Neutrophil (primary cell): Measurements from ENCODE around the gene RSPO4.

Source experiments
- H3K27ac ChIP-seq: fragments of 200-600 bp; sonication (generic); 2 replicates; pipeline ENCODE4 v1.5.1; 2016; ENCODE audit warnings: mild to moderate bottlenecking, moderate library complexity
- H3K27me3 ChIP-seq: fragments of 200-600 bp; sonication (generic); 2 replicates; pipeline ENCODE4 v1.6.0; 2016; ENCODE audit warnings: mild to moderate bottlenecking
- H3K36me3 ChIP-seq: fragments of 200-600 bp; sonication (generic); 2 replicates; pipeline ENCODE4 v1.5.1; 2017
- H3K4me1 ChIP-seq, 2 experiments: fragments of 200-600 bp in 1 of 2; sonication (generic) in 1 of 2; 1 replicate in 1 of 2; 2 replicates in 1 of 2; pipeline versions ENCODE4 v1.5.1 to v1.6.1; 2013 to 2016; ENCODE audit warnings: low read depth in 1 of 2, low read length in 1 of 2, mild to moderate bottlenecking in 1 of 2, moderate library complexity in 1 of 2; ENCODE audit not compliant: control insufficient read depth in 1 of 2, insufficient read depth in 1 of 2
- H3K4me3 ChIP-seq, 2 experiments: fragments of 200-600 bp in 1 of 2; sonication (generic) in 1 of 2; 1 replicate in 1 of 2; 2 replicates in 1 of 2; pipeline ENCODE4 v1.5.1; 2013 to 2016; ENCODE audit warnings: low read depth in 1 of 2, low read length in 1 of 2, mild to moderate bottlenecking in 1 of 2, moderate library complexity in 1 of 2
- H3K9me3 ChIP-seq: fragments of 200-600 bp; sonication (generic); 2 replicates; pipeline ENCODE4 v1.5.1; 2016
- TF ChIP-seq, protein P1 (sequence below): fragments of 200-600 bp; sonication (generic); IDR thresholded peaks from 2 replicates; pipeline ENCODE4 v1.5.1; 2016; ENCODE audit warnings: antibody characterized with exemption

The RSPO4 gene

DNA sequence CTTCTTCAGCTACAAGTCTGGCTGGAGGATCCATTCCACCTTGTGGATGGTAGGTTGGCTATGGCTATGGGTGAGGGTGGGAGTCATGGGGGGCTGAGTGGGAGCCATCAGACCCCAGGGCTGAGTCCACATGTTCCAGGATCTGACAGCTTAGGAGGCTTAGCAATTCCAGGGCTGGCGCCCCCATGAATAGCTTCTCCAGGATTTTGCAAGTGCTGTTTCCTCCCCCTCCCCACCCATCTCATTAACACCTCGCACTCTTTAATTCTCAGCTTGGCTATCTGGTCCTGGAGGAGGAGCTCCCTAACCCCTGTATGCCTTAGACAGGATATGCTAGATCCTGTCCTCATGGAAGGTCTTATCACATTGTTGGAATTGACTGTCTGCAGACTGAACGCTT, 47.0 kb downstream of the RSPO4 start:
- TF ChIP-seq, protein P1, sequence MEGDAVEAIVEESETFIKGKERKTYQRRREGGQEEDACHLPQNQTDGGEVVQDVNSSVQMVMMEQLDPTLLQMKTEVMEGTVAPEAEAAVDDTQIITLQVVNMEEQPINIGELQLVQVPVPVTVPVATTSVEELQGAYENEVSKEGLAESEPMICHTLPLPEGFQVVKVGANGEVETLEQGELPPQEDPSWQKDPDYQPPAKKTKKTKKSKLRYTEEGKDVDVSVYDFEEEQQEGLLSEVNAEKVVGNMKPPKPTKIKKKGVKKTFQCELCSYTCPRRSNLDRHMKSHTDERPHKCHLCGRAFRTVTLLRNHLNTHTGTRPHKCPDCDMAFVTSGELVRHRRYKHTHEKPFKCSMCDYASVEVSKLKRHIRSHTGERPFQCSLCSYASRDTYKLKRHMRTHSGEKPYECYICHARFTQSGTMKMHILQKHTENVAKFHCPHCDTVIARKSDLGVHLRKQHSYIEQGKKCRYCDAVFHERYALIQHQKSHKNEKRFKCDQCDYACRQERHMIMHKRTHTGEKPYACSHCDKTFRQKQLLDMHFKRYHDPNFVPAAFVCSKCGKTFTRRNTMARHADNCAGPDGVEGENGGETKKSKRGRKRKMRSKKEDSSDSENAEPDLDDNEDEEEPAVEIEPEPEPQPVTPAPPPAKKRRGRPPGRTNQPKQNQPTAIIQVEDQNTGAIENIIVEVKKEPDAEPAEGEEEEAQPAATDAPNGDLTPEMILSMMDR: no peak
- peaks cover 47% of the 10 kb centered on the region for H3K27me3 ChIP-seq
- no peaks in the 10 kb centered on the region for H3K9me3 ChIP-seq
- H3K27ac ChIP-seq: no peak overlapping the region
- no peaks in the 10 kb centered on the region for H3K36me3 ChIP-seq
- no peaks in the 10 kb centered on the region for H3K4me1 ChIP-seq
- no peak overlapping the region for H3K4me3 ChIP-seq

DNA sequence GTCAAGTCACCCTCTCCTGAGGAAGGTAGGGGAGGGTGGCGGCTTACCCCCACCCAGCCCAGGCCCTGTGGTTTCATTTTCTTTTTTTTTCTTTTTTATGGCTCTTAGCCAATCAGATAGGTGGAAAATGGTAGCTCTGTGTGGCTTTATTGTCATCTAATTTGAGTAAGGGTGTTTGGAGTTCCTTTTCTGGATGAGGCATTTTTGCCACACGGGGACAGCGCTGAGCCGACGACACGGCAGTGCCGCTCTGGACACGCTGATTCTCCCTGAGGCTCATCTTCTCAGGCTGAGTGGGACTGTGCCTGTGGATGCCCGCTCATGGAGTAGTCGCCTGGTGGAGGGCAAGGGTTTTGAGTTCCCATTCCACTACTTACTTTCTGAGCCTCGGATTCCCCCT, 48.4 kb downstream of the RSPO4 start:
- Histone ChIP-seq H3K27me3 (peaks cover 43% of the 10 kb centered on the region), H3K4me1 (no peaks in the 10 kb centered on the region), H3K27ac (no peak overlapping the region), H3K4me3 (no peak overlapping the region), H3K36me3 (no peaks in the 10 kb centered on the region), H3K9me3 (no peaks in the 10 kb centered on the region)
- TF ChIP-seq, protein P1: no peak

DNA sequence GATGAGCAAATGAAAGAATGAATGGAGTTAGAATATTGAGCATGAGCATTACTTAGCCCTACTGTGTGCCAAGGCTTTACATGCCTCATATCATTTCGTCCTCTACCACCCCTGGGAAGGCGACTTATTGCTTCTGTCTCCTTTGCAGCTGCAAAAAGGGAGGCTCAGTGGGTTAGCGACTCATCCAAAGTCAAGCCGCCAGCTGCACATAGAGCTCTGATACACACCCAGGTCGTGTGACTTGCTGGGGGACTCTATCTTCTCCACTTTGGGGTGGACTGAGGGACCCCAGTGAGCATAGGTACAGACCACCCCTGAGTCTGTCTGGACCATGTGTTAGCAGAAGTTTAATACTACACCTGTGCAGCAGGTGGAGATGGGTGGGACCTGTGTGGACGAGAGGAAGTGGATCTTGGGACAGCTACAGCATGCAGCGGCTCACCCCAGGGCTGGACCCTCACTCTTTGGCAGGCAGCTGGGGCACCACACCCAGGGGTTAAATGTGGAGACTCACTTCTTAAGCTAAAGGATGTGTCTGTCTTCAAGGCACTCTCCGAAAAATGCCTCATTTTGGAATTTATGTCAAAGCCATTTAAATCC, 49.8 kb downstream of the RSPO4 start:
- Histone ChIP-seq H3K27me3 (peaks cover 45% of the 10 kb centered on the region), H3K4me3 (no peak overlapping the region), H3K36me3 (no peaks in the 10 kb centered on the region), H3K27ac (no peak overlapping the region), H3K9me3 (no peaks in the 10 kb centered on the region), H3K4me1 (no peaks in the 10 kb centered on the region)
- TF ChIP-seq, protein P1: no peak

DNA sequence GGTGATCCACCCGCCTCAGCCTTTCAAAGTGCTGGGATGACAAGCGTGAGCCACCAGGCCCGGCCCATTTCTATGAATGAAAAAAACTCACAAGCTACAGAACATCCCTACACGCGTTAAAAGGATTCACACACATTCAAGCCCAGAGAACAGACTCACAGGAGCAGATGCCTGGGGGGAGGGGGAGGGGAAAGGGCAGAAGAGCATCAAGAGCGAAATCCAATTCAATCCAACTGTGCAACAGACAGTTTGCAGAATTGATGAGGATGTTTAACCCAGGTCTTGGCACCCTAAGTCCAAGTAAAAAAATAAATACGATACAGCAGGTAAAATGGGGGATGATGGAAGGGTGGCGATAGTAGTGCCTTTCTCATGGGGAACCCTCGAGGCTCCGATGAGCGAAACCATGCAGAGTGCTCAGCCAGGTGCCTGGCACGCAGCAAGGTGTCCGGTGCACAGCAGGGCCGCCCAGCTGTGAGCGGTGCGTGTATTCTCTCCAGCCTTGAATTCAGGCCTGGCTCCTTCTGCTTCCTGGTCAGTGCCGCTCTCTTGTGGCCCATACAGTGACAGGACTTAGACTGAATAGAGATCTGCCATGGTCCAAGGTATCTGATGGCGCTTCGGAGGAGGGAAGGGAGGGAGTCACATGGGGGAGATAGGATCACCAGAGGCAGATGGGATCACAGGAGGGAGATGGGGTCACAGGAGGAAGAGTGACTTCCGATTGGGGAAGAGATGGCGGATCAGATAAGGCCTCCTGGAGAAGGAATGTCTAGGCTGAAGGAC, 50.5 kb downstream of the RSPO4 start:
- Histone ChIP-seq H3K9me3 (no peaks in the 10 kb centered on the region), H3K27ac (no peak overlapping the region), H3K27me3 (peaks cover 45% of the 10 kb centered on the region), H3K4me1 (no peaks in the 10 kb centered on the region), H3K36me3 (no peaks in the 10 kb centered on the region), H3K4me3 (no peak overlapping the region)
- TF ChIP-seq, protein P1: no peak

DNA sequence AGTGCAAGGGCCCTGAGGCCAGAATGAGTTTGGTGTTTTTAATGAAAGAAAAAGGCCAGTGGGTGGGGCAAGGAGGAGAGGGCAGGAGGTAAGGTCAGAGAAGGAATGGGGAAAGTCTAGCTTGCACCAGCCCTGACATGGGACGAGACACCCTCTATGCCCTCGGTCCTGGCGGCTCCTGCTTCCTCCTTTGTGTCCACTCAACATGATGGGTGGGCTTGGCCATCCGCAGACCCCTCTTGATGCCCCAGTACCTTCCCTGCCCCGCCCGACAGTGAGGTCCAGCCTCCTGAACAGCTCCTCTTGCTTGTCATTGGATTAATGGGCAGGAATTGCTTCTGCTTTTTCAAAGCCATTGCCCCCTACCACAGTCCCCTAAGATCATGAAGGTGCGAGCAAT, 52.4 kb downstream of the RSPO4 start:
- Histone ChIP-seq H3K4me1 (no peaks in the 10 kb centered on the region), H3K27ac (no peak overlapping the region), H3K36me3 (no peaks in the 10 kb centered on the region), H3K4me3 (no peak overlapping the region), H3K9me3 (no peaks in the 10 kb centered on the region), H3K27me3 (peaks cover 31% of the 10 kb centered on the region)
- TF ChIP-seq, protein P1: no peak
